Measurements from ENCODE around the gene L3MBTL3. TPM values are rescaled to one million over a fixed set of nuclear protein-coding genes. Genes with fewer than 3 reads are reported as not detected.

L3MBTL3 gene
- total RNA-seq, 1 donor from 2014 or later: 9.5 TPM

- TF ChIP-seq CTCF (IDR thresholded peaks at IDR 0.05; ENCODE audit: insufficient read depth, low read length, poor library complexity, severe bottlenecking): no peak
- Histone ChIP-seq H3K36me3 (ENCODE audit: control insufficient read depth, insufficient read depth, low read length) (no peaks in the 10 kb centered on the region), H3K27me3 (ENCODE audit: control insufficient read depth, insufficient read depth, low read length) (no peaks in the 10 kb centered on the region), H3K4me3 (ENCODE audit: low read depth, low read length) (no peak overlapping the region)
- DNase-seq (ENCODE audit: low read depth): no peak
Observed at GRCh38 chr6:130090796-130091195, 72.4 kb downstream of the L3MBTL3 start.

- no peak for DNase-seq (ENCODE audit: low read depth)
- H3K27me3 ChIP-seq (ENCODE audit: control insufficient read depth, insufficient read depth, low read length): no peaks in the 10 kb centered on the region
- no peak for TF ChIP-seq CTCF (IDR thresholded peaks at IDR 0.05; ENCODE audit: insufficient read depth, low read length, poor library complexity, severe bottlenecking)
- H3K36me3 ChIP-seq (ENCODE audit: control insufficient read depth, insufficient read depth, low read length): no peaks in the 10 kb centered on the region
- no peak overlapping the region for H3K4me3 ChIP-seq (ENCODE audit: low read depth, low read length)
Observed at GRCh38 chr6:130093546-130093945, 75.2 kb downstream of the L3MBTL3 start.

- no peak for TF ChIP-seq CTCF (IDR thresholded peaks at IDR 0.05; ENCODE audit: insufficient read depth, low read length, poor library complexity, severe bottlenecking)
- Histone ChIP-seq H3K27me3 (ENCODE audit: control insufficient read depth, insufficient read depth, low read length) (no peaks in the 10 kb centered on the region), H3K4me3 (ENCODE audit: low read depth, low read length) (no peak overlapping the region), H3K36me3 (ENCODE audit: control insufficient read depth, insufficient read depth, low read length) (no peaks in the 10 kb centered on the region)
- DNase-seq (ENCODE audit: low read depth): no peak
Observed at GRCh38 chr6:130098317-130098716, 79.9 kb downstream of the L3MBTL3 start.

GRCh38 chr6:130099119-130099518 lies 80.7 kb downstream of the L3MBTL3 start:
- Histone ChIP-seq H3K4me3 (ENCODE audit: low read depth, low read length) (no peak overlapping the region), H3K36me3 (ENCODE audit: control insufficient read depth, insufficient read depth, low read length) (no peaks in the 10 kb centered on the region), H3K27me3 (ENCODE audit: control insufficient read depth, insufficient read depth, low read length) (no peaks in the 10 kb centered on the region)
- TF ChIP-seq CTCF (IDR thresholded peaks at IDR 0.05; ENCODE audit: insufficient read depth, low read length, poor library complexity, severe bottlenecking): no peak
- no peak for DNase-seq (ENCODE audit: low read depth)

GRCh38 chr6:130105996-130106704 lies 87.8 kb downstream of the L3MBTL3 start:
- H3K36me3 ChIP-seq (ENCODE audit: control insufficient read depth, insufficient read depth, low read length): no peaks in the 10 kb centered on the region
- TF ChIP-seq CTCF (IDR thresholded peaks at IDR 0.05; ENCODE audit: insufficient read depth, low read length, poor library complexity, severe bottlenecking): no peak
- DNase-seq (ENCODE audit: low read depth): no peak
- H3K4me3 ChIP-seq (ENCODE audit: low read depth, low read length): no peak overlapping the region
- H3K27me3 ChIP-seq (ENCODE audit: control insufficient read depth, insufficient read depth, low read length): no peaks in the 10 kb centered on the region

- DNase-seq (ENCODE audit: low read depth): no peak
- no peak for TF ChIP-seq CTCF (IDR thresholded peaks at IDR 0.05; ENCODE audit: insufficient read depth, low read length, poor library complexity, severe bottlenecking)
- Histone ChIP-seq H3K4me3 (ENCODE audit: low read depth, low read length) (no peak overlapping the region), H3K27me3 (ENCODE audit: control insufficient read depth, insufficient read depth, low read length) (no peaks in the 10 kb centered on the region), H3K36me3 (ENCODE audit: control insufficient read depth, insufficient read depth, low read length) (no peaks in the 10 kb centered on the region)
Observed at GRCh38 chr6:130107710-130108109, 89.3 kb downstream of the L3MBTL3 start.
